Measurements from ENCODE around the gene PTPRD.

The PTPRD gene

DNA sequence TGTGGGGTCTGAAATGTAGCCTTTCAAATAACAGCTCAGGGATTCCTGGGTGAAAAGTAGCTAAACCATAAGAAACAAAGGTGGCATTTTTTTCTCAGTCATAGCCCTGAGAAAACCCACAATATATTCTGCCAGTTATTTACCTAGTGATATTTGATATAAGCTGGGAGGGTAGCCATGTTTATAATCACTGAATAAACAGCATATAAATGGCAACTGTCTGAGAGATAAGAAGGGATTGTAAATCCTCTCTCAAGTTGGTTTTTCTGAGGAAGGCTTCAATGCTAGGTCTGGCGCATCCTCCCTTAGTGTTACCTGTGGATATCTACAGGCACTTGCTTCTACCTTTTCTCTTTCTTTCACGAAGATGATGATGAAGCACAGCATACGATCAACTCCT lies 1732.7 kb downstream of the PTPRD start:
- no peak for DNase-seq

DNA sequence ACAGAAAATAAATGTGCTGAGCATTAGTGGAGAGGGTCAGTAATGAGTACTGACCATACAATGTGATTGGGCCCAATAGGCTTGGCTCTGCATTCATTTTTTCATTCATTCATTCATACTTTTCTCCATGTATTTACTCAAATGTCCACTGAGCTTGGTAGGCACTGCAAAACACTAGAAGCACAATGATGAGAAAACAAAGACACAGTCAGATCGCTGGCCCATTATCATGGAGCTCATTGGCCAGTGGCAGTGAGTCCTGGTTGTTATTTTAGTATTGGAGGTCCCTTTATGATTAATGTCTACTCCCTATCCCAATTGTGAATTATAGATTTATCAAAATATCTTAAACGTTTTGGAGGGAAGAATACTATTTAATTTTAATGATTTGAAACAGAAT lies 1733.5 kb downstream of the PTPRD start:
- no peak for DNase-seq

DNA sequence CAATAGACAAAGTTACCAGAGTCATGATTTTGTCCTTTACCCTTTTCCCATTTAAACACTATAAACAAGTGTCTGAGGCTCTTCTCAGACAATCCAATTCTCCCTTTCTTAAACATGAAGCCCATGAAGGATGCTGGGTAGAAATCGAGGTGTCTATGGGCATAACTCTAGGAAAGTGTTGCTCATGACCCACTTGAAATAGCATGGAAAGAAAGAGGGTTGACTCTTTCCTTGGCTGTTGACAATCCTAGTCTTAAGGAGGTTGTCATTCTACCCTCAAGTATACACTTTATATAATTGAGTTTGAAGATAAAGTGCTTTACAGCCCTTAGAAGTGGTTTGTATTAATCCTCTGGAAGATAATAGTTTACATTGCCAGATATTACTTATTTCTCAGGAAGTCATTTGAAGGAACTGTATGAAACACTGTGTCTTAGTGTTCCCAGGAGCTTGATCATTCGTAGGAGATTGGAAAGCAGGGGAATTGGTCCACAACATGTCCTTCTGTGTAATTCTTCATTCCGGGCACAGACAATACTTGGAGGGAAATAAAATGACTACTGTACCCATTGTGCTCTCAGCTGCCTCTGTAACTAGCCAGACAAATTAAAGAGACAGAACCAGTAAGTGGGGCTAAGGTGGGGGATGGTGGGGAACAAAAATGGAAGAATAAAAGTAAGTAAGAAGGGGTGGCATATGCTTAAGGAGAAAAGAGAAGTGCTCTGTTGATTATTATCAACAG lies 1734.9 kb downstream of the PTPRD start:
- no peak for DNase-seq

DNA sequence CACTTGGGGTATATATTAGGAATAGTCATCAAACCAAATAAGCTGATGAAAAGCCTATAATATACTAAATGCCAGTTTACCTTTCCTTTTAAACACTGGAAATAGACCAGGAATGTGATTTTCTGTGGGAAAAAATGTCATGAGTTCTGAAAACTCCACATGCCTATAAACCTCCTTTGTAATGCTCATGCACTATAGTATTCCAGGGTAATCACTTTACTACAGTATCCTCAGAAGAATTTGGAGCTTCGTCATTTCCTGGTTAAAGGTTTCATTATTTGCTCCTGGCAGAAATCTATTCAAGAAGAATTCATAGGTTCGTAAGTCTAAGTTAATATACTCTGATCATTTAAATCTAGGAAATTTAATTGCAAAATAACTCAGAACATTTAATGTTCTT lies 1736.5 kb downstream of the PTPRD start:
- DNase-seq, result no peak

DNA sequence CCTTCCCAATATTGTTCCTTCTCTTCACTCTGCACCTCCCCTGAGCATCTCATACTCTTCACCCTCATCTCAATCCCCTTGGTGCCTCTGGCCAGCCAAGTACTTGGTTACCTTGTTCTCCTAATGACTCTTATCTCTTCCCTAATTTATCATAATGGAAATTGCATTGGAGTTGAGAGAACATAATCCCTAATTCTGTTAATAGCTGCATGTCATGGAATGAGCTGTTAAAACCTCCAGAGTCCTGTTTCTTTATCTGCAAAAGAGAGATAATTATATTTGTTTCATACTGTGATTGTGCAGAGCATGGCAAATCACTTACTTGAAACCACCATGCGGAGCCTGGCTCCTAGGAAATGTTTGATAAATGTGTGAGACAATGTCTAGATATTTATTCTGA lies 1738.3 kb downstream of the PTPRD start:
- no peak for DNase-seq

DNA sequence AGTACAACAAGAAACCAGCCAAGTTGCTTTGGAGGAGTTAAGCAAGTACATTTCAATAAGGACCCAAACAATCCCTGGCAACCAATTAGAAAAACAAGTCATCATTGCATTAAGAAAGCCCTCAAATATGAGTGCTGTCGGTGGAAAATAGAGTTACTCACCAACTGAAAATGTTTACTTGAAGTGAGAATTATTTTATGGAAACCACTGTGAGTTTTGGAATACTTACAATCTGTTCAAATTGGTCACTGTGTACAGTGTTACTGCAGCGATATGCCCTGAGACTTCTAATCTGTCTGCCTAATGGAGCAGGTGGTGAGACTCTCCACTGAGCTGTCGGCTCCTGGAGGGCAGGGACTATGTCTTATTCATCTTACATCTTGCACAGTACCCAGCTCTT lies 1740.0 kb downstream of the PTPRD start:
- no peak for DNase-seq

DNA sequence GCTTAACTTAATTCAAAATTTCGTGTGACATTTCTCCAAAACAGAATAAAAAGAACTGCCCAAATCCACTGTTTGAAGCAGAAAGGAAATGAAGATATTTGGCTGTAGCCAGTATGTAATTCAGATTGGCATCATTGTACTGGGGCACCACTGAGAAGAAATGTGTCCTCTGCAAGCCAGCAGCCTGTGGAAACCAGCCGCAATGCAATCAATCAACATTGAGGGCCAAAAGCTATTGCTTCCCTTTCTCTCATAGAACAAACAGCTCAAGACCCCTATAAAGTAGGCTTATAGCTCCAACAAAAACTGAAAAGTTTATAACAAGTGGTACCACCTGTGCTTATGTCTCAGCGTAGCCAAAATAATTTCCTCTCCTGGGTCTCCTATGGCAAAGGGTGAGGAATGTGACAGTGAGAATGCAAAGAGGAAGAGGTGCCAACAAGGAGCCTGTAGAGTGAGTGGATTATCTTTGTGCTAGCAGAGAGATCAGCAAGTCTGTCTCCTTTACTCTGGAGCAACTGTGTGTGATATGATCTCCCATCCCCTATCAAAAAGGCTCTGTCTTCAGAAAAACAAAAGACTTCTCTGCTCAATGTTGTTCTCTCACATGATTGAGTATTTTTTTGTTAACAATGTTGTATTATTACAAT lies 1740.9 kb downstream of the PTPRD start:
- no peak for DNase-seq

DNA sequence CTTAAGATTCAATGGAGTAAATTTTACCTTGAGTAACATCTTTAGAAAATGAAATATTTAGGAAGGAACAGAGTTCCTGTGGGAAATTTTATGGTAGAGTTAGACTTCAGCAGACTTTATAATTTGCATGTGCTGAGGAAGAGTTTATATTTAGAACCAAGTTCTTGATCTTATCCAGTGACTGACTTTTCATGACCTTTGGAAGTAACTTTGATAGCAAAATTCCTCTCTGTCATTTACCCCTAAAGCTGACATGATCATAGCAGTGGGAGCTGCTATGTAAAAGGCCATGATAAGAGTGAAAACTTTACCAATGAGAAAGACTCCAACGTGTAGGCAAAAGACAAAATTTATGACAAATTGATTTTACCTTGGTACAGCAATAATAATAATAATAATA lies 1741.4 kb downstream of the PTPRD start:
- DNase-seq, result no peak

DNA sequence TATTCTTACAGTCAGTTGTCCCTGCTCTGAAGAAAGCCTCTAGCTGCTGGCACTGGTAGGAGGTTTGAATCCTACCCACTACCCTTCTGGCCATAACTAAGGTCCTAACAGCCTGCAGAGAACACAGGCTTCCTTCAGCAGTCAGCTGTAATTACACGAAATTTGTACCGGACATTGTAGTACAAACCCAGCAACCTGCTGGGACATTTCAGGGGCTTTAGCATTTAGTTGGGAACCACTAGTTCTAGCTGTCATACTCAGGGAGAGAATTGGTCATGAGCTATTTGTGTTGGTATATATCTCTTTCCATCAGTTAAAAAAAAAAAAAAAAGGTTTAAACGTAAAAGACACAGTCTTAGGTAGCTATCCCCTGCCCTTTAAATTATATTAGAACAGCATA lies 1743.0 kb downstream of the PTPRD start:
- DNase-seq, result no peak

DNA sequence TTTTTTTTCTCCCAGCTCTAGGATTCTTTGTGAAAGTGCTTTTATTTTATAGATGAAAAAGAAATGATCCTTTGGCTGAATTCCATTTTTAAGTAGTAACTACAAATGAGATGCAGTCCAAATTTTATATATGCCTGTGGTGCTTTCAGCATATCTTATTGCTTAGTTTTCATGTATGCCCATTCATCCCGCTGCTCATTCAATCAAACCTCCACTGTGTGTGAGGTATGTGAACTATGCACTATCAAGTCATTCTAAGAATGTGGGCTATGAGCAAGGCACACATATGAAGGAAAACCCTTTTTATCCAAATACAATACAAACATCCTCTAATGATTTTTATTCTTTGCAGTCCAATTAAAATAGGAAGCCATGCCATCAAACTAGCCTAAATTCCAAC lies 1744.2 kb downstream of the PTPRD start:
- DNase-seq, result no peak

DNA sequence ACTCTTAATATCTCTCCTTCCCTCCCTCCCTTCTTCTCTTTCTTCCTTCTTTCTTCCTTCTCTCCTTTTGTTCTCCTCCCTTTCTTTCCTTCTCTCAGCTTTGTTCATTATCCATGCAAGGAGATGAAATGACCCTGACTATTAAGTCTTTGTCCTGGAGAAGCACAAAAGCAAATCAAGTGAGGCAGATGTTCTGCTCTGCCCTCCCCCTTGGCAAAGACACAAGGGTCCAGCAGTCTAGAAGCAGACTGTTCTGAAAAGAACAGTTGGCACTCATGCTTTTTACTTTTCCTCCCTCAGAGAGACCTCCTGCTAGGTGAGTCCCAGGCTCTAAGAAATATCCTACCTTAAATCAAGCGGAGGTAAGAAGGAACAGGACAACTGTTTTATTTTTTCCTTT lies 1745.7 kb downstream of the PTPRD start:
- DNase-seq, result no peak

DNA sequence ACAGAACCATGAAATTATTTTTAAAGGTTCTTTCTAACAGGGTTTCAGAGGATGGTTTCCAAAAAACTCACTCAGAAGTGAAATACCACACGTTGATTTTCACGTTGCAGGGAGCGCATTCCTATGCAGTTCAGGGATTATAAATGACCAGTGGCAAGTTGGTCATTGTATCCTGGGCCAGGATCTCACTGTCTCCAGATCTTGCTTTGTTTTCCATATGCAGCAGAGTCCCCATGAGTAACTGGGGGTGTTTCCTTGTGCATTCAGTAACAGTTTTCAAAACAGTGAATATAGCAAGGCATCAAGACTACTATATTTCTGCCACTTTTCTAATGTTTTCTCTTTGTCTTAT lies 1748.3 kb downstream of the PTPRD start:
- no peak for DNase-seq

DNA sequence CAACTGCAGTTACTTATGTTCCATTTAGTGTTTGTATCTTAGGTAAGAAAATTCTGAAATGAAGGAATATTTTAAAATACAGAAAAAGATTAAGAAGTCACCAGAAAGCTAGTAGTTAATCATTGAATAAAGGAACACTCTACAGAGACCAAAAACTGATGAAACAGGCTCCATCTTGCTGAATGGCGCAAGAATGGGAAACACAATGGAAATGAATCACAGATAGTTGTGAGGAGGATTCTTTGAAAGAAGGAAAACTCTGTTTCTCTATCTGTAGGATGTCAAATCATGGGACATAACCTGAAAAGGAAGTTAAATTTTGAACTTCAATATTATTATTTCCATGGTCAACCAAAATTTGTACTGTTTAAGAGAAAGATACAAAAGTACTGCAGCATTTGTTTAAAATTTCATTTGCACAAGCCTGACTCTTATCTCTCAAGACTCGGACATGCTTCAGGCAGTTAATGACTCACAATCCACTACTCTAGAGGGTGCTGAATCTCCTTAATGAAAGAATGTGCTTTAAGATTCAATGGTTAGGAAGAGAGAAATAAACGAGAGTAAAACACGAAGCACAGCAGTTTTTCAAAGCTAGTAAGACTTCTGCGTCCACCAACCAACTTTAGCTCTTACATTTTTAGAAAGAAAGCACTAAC lies 1748.8 kb downstream of the PTPRD start:
- no peak for DNase-seq

DNA sequence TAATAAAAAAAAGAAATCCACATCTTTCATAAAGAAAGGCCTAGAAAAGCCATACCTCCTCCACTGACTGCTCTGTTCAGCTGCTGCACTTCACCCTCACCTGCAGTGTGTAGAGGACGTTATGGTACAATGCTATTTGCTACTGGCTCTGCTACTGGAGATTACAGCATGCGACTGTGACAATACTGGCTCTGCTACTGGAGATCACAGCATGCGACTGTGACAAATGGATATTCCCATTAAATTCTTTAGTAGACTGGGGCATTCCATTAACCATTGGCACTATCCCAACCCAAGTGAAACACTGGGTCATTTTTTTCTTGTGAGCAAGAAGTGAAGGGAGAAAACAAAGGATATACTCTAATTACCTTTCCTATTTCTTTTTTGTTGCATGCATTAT lies 1749.7 kb downstream of the PTPRD start:
- no peak for DNase-seq

DNA sequence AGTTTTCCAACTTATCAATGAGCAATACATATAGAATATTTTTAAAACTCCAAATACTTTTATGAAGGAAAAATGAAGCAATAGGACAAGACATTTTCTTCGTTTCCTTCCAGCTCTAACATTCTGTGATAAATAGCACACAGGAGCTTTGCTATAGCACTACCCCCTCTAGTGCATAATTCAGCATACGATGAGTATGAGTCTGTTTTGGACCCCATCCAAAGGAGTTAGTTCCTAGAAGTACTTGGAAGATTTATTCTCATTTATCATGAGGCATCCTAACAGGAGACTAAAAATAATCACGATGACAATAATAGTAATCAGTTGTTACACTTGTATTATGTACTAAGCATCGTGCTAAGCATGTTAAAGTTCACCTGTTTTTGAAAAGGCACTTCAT lies 1751.9 kb downstream of the PTPRD start:
- DNase-seq, result no peak

DNA sequence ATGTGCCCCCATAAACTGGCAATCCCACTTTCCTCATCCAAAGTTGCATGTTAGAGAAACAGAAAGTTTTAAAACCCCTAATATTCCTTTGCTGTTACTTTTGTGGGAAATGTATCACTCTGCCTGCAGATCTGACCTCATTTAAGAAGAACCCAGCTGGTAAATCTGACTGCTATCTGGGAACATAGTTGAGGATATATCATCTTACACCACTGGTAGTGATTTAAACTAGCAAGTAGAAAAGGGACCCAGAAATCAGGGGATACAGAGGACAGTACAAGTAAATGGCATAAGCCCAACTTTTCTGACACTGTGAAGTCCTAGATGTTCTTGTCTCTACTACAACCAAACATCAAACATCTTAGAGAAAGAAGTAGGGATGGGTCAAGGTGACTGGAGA lies 1752.7 kb downstream of the PTPRD start:
- no peak for DNase-seq

DNA sequence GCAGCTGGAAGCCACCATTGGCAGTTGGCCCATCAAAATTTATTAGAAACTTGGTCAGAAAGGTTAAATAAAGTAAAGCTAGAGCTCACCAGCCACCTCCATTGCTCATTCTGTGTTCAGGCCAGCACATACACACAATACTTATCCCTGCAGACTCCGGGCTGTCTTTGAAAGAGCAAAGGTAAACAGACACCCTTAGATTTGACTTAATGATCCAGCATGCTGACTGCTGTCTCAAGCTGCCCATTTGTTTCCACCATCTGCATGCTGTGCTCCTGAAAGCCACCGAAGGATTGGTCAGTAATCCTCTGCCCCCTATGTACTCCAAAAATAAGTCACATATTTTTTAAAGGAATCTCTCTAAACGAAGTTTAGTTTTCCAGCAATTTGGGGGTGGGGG lies 1753.4 kb downstream of the PTPRD start:
- DNase-seq, result no peak

DNA sequence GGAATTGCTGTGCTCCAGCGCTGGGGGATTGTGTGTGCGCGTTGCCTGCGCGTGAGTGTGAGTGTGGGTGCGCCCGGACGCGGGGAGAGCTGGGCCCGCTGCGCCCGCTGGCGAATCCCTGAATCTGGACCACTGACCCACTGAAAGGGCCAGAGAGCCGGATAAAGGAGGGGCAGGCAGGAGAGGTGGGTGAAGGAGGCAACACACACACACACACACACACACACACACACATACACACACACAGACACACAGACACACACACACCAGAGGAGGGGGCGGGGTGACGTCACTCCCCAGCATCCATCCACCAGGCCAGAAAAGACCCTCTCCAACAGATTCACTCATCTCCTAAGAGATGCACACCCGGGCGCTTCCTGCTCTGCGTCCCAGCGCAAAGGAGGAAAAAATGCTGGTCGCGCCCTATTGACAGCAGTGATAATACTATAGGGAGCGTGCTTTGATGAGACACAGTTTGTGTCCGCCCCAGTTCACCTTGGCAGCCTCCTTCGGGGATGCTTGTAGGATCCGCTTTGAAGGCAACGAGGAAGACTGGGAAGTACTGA lies 1754.1 kb downstream of the PTPRD start:
- DNase-seq, result no peak

DNA sequence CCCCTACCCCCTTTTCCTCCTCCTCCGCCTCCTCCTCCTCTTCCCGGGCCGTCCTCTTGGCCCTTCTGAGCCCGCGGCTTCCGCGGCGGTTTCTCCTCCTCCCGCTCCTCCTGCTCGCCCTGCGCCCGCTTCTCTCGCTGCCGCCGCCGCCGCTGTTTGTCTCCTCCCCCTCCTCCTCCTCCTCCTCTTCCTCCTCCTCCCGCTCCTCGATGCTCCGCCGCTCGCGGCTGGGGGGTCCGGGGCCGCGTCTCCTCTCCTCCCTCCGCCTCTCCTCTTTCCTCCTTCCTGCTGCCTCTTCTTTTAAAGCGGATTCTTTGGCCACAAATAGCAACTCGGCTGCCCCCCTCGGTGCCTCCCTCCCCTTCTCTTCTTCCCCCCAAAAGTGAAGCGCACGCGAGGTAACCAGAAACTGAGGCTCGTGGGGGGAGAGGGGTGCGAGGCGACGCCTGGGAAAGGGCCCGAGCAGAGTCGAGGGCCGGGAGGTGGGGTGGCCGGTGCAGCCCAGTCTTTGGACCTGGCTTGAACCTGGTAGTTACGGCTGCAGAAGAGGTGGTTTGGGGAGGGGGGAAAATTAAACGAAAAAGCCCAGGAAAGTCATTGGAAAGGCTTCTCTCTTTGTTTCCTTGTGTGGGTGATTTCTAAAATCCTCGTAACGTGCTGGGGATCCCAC lies 1754.7 kb downstream of the PTPRD start:
- no peak for DNase-seq

DNA sequence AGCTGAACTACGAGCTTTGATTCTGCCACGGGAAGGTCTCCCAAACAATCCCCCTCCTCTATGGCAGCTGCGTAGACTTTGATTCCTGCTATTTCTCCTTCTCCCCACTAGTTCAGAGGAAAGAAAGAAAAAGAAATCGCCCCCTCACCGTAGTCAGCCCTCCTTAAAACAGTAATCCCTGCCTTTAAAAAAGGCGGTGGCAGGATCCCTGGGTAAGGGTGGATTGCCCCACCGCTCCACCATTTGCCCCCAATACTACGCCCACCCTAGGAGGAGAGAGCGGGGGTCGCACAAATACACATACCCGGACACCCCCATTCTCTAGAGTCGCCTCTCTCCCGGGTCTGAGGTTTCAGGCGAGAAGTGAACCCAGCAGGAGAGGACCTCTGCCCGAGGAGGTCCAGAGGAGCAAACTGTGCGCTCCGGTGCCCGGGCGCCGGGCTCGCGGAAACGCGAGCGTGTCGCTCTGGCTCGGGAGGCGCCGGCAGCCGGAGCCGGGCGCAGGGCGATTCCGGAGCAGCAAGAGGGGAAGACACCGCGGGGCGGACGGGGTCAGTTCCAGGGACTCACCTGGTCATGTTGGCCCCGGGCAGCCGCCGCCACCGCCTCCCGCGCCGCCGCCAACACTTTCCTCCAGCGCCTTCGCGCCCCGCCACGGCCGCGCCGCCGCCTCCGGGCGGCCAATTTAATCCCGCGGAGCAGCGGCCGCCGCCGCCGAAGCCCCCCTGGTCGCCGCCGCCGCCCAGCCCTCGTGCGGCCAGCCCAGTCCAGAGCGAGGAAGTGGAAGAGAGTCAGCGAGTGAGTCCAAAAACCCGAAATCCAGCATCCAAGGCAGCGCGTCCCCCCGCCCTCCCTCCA lies 1755.5 kb downstream of the PTPRD start:
- DNase-seq, result no peak

DNA sequence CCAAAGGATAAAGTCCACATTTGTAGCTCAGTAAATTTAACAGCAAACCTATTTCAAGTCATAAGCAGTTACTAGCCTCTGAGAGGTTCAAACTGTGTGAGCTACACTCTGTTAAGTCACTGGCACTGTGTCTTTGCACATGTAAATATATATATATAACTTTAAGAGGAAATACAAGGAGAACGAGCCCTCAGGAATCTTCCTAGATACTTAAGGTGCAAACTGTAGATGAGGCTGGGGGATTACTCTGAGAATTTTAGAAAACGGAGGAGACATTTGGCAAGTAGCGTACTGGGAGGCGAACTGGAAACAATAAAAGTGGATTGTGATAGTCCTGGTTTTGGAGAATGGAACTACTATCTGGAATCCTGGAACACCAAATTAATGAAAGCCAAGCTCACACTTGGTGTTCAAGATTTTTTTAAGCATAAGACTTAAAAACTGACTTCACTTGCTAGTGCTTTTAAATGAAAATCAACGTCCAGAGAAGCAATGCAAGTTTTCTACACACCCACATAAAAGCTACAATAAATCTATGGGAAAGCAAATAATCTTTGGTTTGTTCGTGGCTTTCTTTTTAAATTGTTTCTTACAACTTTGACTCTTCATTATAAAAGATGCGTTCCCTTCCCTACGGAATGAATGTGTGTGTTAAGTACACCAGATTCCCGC lies 1756.3 kb downstream of the PTPRD start:
- no peak for DNase-seq

DNA sequence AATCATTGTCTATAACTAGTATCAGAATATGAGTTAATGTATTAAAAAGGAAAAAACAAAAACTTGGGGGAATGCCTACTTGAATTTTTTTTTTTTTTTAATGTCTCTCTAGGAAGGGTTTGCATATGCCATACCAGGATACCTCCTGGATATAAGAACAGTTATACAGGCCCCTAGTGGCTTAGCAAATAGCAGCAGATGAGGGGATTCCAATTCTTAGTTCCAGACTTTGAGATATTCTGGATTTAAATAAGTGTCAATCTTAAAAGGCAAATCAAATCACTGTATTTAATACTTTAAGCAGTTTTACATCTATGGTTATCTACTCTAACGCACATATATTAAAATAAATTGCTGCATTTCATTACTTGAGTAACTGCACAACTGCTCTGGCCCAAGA lies 1757.8 kb downstream of the PTPRD start:
- DNase-seq, result no peak

All from effector CD8-positive, alpha-beta T cell (primary cell).